Mucosa of descending colon (tissue), 3 donors: ENCODE measurements around the gene SLC16A6. TPM values are rescaled to one million over a fixed set of nuclear protein-coding genes. Genes with fewer than 3 reads are reported as not detected.
"Not testable (repeated sequence)": the region's sequence is repeated elsewhere in the genome, so short reads cannot be mapped to it uniquely, and the experiment has no call there.

ENCODE experiments used
- ATAC-seq: fragments of 200-7000 bp; cut with Tn5 transposase; one replicate; pipeline ENCODE4 v1.9.1; 2020; ENCODE audit warnings: mild to moderate bottlenecking, moderate library complexity
- DNase-seq, 3 donors: peaks; one replicate each; pipeline ENCODE4 v3.0.0-alpha.2; 2020
- H3K36me3 ChIP-seq: fragments of 200-600 bp; one replicate; pipeline ENCODE4 v1.8.0; 2021; ENCODE audit warnings: low read depth, mild to moderate bottlenecking
- H3K4me1 ChIP-seq: fragments of 200-600 bp; one replicate; pipeline ENCODE4 v1.8.0; 2021; ENCODE audit warnings: low read depth, mild to moderate bottlenecking
- H3K4me3 ChIP-seq: fragments of 200-600 bp; one replicate; pipeline ENCODE4 v1.8.0; 2021; ENCODE audit warnings: mild to moderate bottlenecking
- H3K9me3 ChIP-seq: fragments of 200-600 bp; one replicate; pipeline ENCODE4 v1.8.0; 2021; ENCODE audit warnings: mild to moderate bottlenecking
- CTCF ChIP-seq: fragments of 200-600 bp; IDR thresholded peaks from one replicate; pipeline ENCODE4 v1.8.0; 2022; ENCODE audit warnings: antibody characterized with exemption, mild to moderate bottlenecking
- intact Hi-C, 2 donors: fragments of 100-400 bp; cut with DNase I in 1 of 2; cut with micrococcal nuclease in 1 of 2; formaldehyde crosslinking; loops; one replicate each; pipeline versions ENCODE4 v1.11.0 to v1.11.1; 2022; cut with DNase I, micrococcal nuclease
- total RNA-seq, 3 donors: library from RNA; stranded (reverse); fragmentation: NEBNext Ultra II Directional in 2 of 3; extraction: Animal tissue kit (Norgen Biotek cat#: 25700) in 2 of 3; gene quantifications; one replicate each; pipeline versions ENCODE4 v1.2.1 to v1.2.4, GENCODE V29; 2021 to 2023
- donor health status: DM: no; HTN: no; CAD: no; lungs with moderate emphysema.
- donor health status: DM: no; HTN: no; CAD: no.
- donor health status: DM: no; HTN: yes; CAD: no.

SLC16A6 gene
- total RNA-seq, 3 donors from 2014 or later = 0.14 to 0.47 (median 0.34) TPM

- H3K9me3 ChIP-seq = no peaks in the 10 kb centered on the region
- no peak for DNase-seq
- no peak for ATAC-seq
- TF ChIP-seq CTCF = no peak
- H3K36me3 ChIP-seq = no peaks in the 10 kb centered on the region
- no peaks in the 10 kb centered on the region for H3K4me1 ChIP-seq
- H3K4me3 ChIP-seq = no peak overlapping the region
- intact Hi-C loops = no loop called here
Observed at GRCh38 chr17:68231541-68231940, 59.4 kb downstream of the SLC16A6 start.

- DNase-seq, H3K9me3 ChIP-seq, H3K4me3 ChIP-seq, H3K36me3 ChIP-seq, ATAC-seq, intact Hi-C loops, H3K4me1 ChIP-seq: not testable (repeated sequence)
Observed at GRCh38 chr17:68231131-68231530, 59.8 kb downstream of the SLC16A6 start.

- DNase-seq = no peak
- Histone ChIP-seq H3K4me1 (no peaks in the 10 kb centered on the region), H3K9me3 (no peaks in the 10 kb centered on the region), H3K4me3 (no peak overlapping the region), H3K36me3 (no peaks in the 10 kb centered on the region)
- ATAC-seq = no peak
- no peak for TF ChIP-seq CTCF
- intact Hi-C loops = no loop called here
Observed at GRCh38 chr17:68229619-68230018, 61.3 kb downstream of the SLC16A6 start.

- H3K9me3 ChIP-seq = no peaks in the 10 kb centered on the region
- ATAC-seq (no peak), DNase-seq (no peak)
- no peak overlapping the region for H3K4me3 ChIP-seq
- H3K36me3 ChIP-seq = no peaks in the 10 kb centered on the region
- intact Hi-C loops = no loop called here
- no peak for TF ChIP-seq CTCF
- H3K4me1 ChIP-seq = no peaks in the 10 kb centered on the region
Observed at GRCh38 chr17:68228817-68229570, 61.9 kb downstream of the SLC16A6 start.

- DNase-seq, H3K4me3 ChIP-seq, ATAC-seq, intact Hi-C loops, H3K36me3 ChIP-seq, H3K9me3 ChIP-seq, H3K4me1 ChIP-seq: not testable (repeated sequence)
Observed at GRCh38 chr17:68228039-68228680, 62.8 kb downstream of the SLC16A6 start.

- not testable (repeated sequence) for ATAC-seq
Observed at GRCh38 chr17:68225055-68225454, 65.9 kb downstream of the SLC16A6 start.

GRCh38 chr17:68222606-68223005 lies 68.3 kb downstream of the SLC16A6 start:
- no peak for TF ChIP-seq CTCF
- H3K36me3 ChIP-seq = no peaks in the 10 kb centered on the region
- intact Hi-C loops = no loop called here
- H3K4me3 ChIP-seq = no peak overlapping the region
- H3K9me3 ChIP-seq = no peaks in the 10 kb centered on the region
- no peaks in the 10 kb centered on the region for H3K4me1 ChIP-seq
- ATAC-seq (no peak), DNase-seq (no peak)

More at GRCh38 chr17:68225055-68225454, 65.9 kb downstream of the SLC16A6 start:
- H3K4me1 ChIP-seq, H3K4me3 ChIP-seq, DNase-seq, intact Hi-C loops, H3K36me3 ChIP-seq, H3K9me3 ChIP-seq: not testable (repeated sequence)
